ENCODE measurements around the gene RBX1. TPM values are rescaled to one million over a fixed set of nuclear protein-coding genes. Genes with fewer than 3 reads are reported as not detected.

Gene RBX1
- total RNA-seq, 1 experiment from 2014 or later: 55.0 TPM

DNA sequence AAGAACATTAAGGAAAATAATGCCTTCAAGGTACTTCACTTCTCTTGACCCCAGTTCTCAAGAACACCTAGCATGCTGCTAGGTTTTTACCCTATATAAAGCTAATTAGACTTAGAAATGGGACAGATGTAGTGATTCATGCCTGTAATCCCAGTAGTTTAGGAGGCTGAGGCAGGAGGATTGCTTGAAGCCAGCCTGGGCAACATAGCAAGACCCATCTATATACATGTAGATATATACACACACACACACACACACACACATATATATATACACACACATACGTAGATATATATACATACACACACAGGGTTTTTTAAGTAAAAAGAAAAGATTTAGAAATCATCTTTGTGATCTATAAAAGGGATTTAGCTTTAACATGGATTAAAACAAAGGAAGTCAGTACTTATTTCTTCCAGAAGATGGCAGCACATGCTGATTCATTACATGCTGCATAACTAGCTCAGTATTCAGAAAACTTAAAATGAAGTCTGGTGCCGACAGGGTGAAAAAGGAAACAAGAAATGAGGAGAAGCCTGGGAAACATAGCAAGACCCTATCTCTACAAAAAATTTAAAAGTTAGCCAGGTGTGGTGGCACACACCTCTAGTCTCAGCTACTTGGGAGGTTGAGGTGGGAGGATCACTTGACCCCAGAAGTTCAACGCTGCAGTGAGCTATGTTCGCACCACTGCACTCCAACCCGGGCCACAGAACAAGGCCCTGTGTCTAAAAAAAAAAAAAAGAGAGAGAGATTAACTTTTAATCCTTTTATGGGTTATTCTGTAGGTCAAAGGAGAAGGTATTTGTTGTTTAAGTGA, 28.5 kb upstream of the RBX1 start:
- CTCF ChIA-PET: interaction anchor here (0.6 to 1.3 kb wide), 10 partner anchors 8 to 361 kb away, joined by 3 to 13 read pairs (median 4); partner anchors contain the start of genes EP300 and RBX1
- peak; percentile 76 for DNase-seq
- H3K9me3 ChIP-seq (ENCODE audit: low read length): no peaks in the 10 kb centered on the region
- H3K4me3 ChIP-seq (ENCODE audit: low read length): no peak overlapping the region
- 0 out of 2 replicates have a peak overlapping the region, but pooled peaks have one; percentile 33 for H2AFZ ChIP-seq (ENCODE audit: low read length)
- no peak overlapping the region for H3K4me2 ChIP-seq (ENCODE audit: low read length)
- peaks cover 6% of the 10 kb centered on the region; the same call in 1 of the 2 replicates for H3K36me3 ChIP-seq (ENCODE audit: low read depth, low read length)
- no peak overlapping the region for H3K27ac ChIP-seq (ENCODE audit: low read length)
- BruUV-seq (replicated peaks): no TSS peak
- no peaks in the 10 kb centered on the region for H3K9me2 ChIP-seq (replicated peaks; ENCODE audit: low read length)
- ATAC-seq: peak; percentile 51; the same call in 1 of the 2 replicates
- intact Hi-C loops (cut with micrococcal nuclease): loop anchor here (10.0 kb wide), 1 partner anchor 172 kb away; the partner anchor contains the start of gene EP300
- POLR2A ChIA-PET (ENCODE audit: unreplicated experiment): interaction anchor here (0.5 to 1.0 kb wide), 3 partner anchors 14 to 201 kb away, joined by 3 to 12 read pairs (median 3); partner anchors contain the start of gene RBX1
- no peak for TF ChIP-seq EZH2 (IDR thresholded peaks at IDR 0.05; ENCODE audit: low read length, unreplicated experiment)
- TF ChIP-seq, protein P1, sequence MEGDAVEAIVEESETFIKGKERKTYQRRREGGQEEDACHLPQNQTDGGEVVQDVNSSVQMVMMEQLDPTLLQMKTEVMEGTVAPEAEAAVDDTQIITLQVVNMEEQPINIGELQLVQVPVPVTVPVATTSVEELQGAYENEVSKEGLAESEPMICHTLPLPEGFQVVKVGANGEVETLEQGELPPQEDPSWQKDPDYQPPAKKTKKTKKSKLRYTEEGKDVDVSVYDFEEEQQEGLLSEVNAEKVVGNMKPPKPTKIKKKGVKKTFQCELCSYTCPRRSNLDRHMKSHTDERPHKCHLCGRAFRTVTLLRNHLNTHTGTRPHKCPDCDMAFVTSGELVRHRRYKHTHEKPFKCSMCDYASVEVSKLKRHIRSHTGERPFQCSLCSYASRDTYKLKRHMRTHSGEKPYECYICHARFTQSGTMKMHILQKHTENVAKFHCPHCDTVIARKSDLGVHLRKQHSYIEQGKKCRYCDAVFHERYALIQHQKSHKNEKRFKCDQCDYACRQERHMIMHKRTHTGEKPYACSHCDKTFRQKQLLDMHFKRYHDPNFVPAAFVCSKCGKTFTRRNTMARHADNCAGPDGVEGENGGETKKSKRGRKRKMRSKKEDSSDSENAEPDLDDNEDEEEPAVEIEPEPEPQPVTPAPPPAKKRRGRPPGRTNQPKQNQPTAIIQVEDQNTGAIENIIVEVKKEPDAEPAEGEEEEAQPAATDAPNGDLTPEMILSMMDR (conservative IDR thresholded peaks at IDR 0.05; ENCODE audit: low read depth, low read length): peak; percentile 62
- no peak overlapping the region for H3K9ac ChIP-seq (ENCODE audit: low read length)
- no peaks in the 10 kb centered on the region for H3K79me2 ChIP-seq (ENCODE audit: low read length)
- no peaks in the 10 kb centered on the region for H3K27me3 ChIP-seq (ENCODE audit: low read length)
- no peaks in the 10 kb centered on the region for H4K20me1 ChIP-seq (ENCODE audit: low read length)
- H3F3A ChIP-seq (ENCODE audit: low read length, unreplicated experiment): no peaks in the 10 kb centered on the region
- no peaks in the 10 kb centered on the region for H3K4me1 ChIP-seq (ENCODE audit: insufficient read depth, low read length)

DNA sequence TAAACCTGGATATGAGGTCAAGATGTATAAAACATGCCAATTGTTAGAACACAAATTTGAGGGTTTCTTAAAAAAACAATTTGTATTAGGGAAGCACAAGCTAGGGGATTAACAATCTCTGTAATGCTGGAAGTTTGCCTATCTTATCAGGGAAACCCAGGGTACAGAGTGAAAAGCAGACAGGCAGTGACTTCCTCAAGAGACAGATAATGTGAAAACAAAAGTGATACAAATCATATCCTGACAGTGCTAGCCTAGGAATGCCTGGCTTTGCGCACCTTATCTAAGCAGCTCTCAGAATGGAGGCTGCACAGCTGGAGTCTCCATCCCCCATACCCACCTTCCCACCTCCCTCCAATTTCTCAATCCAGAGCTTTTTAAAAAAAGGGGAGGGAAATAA, 22.5 kb upstream of the RBX1 start:
- Histone ChIP-seq H3K4me2 (ENCODE audit: low read length) (no peak overlapping the region), H3K27ac (ENCODE audit: low read length) (no peak overlapping the region), H3K9me2 (replicated peaks; ENCODE audit: low read length) (no peaks in the 10 kb centered on the region), H4K20me1 (ENCODE audit: low read length) (no peaks in the 10 kb centered on the region), H3K4me3 (ENCODE audit: low read length) (no peak overlapping the region), H3K9me3 (ENCODE audit: low read length) (no peaks in the 10 kb centered on the region), H3K4me1 (ENCODE audit: insufficient read depth, low read length) (no peaks in the 10 kb centered on the region), H3K36me3 (ENCODE audit: low read depth, low read length) (peaks cover 6% of the 10 kb centered on the region; the same call in 1 of the 2 replicates), H3F3A (ENCODE audit: low read length, unreplicated experiment) (no peaks in the 10 kb centered on the region), H2AFZ (ENCODE audit: low read length) (no peak overlapping the region), H3K9ac (ENCODE audit: low read length) (no peak overlapping the region), H3K27me3 (ENCODE audit: low read length) (no peaks in the 10 kb centered on the region), H3K79me2 (ENCODE audit: low read length) (no peaks in the 10 kb centered on the region)
- DNase-seq (no peak), ATAC-seq (no peak)
- BruUV-seq (replicated peaks): no TSS peak
- TF ChIP-seq, protein P1 (conservative IDR thresholded peaks at IDR 0.05; ENCODE audit: low read depth, low read length): no peak
- TF ChIP-seq EZH2phosphoT487 (IDR thresholded peaks at IDR 0.05; ENCODE audit: borderline replicate concordance, low read length): no peak
- no peak for TF ChIP-seq EZH2 (IDR thresholded peaks at IDR 0.05; ENCODE audit: low read length, unreplicated experiment)
- ChIA-PET CTCF (interaction anchor here (0.6 kb wide), 1 partner anchor 169 kb away, joined by 3 read pairs; no protein-coding TSS in a partner anchor), POLR2A (ENCODE audit: unreplicated experiment) (no interaction called here)
- intact Hi-C loops (cut with micrococcal nuclease): loop anchor here (10.0 kb wide), 1 partner anchor 166 kb away; the partner anchor contains the start of gene EP300

DNA sequence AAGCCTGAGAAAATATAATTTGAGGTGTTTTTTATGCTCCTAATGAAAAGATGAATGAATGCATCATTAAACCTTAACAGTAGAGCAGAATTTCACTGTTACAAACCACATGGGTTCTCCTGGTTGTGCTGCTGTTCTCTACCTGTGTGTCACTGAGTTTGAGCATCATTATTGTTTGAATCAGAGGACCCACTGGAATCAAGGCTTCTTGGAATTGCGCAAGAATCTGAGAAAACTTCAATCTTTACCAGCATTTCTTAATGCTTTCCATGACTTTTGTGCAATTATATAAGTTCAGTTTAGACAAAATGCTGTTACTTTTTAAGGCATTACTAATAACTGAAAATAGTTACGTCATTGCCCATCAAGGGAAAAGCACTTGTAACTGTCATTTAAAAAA, 18.8 kb upstream of the RBX1 start:
- no peak overlapping the region for H3K27ac ChIP-seq (ENCODE audit: low read length)
- no peak overlapping the region for H3K4me3 ChIP-seq (ENCODE audit: low read length)
- no peaks in the 10 kb centered on the region for H3K27me3 ChIP-seq (ENCODE audit: low read length)
- ATAC-seq (no peak), DNase-seq (no peak)
- ChIA-PET POLR2A (ENCODE audit: unreplicated experiment) (no interaction called here), CTCF (no interaction called here)
- H3K4me1 ChIP-seq (ENCODE audit: insufficient read depth, low read length): no peaks in the 10 kb centered on the region
- no TSS peak for BruUV-seq (replicated peaks)
- intact Hi-C loops (cut with micrococcal nuclease): no loop called here
- H3K79me2 ChIP-seq (ENCODE audit: low read length): no peaks in the 10 kb centered on the region
- H3K9ac ChIP-seq (ENCODE audit: low read length): no peak overlapping the region
- no peaks in the 10 kb centered on the region for H4K20me1 ChIP-seq (ENCODE audit: low read length)
- no peak overlapping the region for H2AFZ ChIP-seq (ENCODE audit: low read length)
- H3K36me3 ChIP-seq (ENCODE audit: low read depth, low read length): no peaks in the 10 kb centered on the region
- TF ChIP-seq, protein P1 (conservative IDR thresholded peaks at IDR 0.05; ENCODE audit: low read depth, low read length): no peak
- TF ChIP-seq EZH2 (IDR thresholded peaks at IDR 0.05; ENCODE audit: low read length, unreplicated experiment) (no peak), EZH2phosphoT487 (IDR thresholded peaks at IDR 0.05; ENCODE audit: borderline replicate concordance, low read length) (no peak)
- H3K9me2 ChIP-seq (replicated peaks; ENCODE audit: low read length): no peaks in the 10 kb centered on the region
- no peaks in the 10 kb centered on the region for H3F3A ChIP-seq (ENCODE audit: low read length, unreplicated experiment)
- no peak overlapping the region for H3K4me2 ChIP-seq (ENCODE audit: low read length)
- no peaks in the 10 kb centered on the region for H3K9me3 ChIP-seq (ENCODE audit: low read length)

Data from PC-3 (cell line).